Tongue (tissue), 2 donors: ENCODE results near the gene ST3GAL4. TPM values are rescaled to one million over a fixed set of nuclear protein-coding genes. Genes with fewer than 3 reads are reported as not detected.
"Not testable (repeated sequence)": the region's sequence is repeated elsewhere in the genome, so short reads cannot be mapped to it uniquely, and the experiment has no call there.

ENCODE experiments used
- DNase-seq: peaks from one replicate; pipeline ENCODE4 v3.0.0-alpha.2; 2015
- total RNA-seq: library from RNA; depleted of rRNA; stranded (reverse); fragments of >200 nt; gene quantifications from one replicate; pipeline ENCODE4 v1.2.3, GENCODE V29; 2014

The ST3GAL4 gene
- total RNA-seq, 1 donor from 2014 or later, result 30.9 TPM

DNA sequence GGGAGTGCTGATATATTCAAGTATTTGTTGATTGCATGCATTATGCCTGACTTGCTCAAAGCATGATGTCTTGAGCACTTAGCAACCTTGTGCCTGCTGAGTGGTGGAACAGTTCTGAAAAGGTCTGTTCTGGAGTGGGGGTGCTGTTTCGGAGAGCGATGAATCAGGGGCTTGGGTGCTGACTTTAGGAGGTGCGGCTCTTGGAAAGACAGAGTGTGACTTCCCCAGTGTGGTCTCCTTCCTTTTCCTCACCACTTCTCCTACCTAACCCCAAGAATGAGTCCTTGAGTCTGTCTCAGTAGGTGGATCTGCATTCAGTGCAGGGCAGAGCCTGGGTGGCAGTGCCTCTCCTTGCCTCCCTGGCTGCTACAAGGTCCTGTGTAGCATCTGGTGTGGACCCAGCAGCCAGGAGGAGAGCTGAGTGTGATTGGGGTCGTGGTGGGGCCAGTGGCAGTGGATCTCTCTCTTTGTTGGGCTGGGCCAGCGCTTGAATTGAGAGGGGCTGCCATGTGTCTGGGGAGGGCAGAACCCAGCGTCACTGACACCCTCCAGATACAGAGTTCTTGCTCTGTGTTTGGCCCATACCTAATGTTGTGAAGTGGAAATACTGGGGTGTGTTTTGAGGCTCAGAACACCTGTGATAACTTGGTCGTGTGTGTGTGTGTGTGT is 35.9 kb downstream of the ST3GAL4 start:
- DNase-seq, result no peak

DNA sequence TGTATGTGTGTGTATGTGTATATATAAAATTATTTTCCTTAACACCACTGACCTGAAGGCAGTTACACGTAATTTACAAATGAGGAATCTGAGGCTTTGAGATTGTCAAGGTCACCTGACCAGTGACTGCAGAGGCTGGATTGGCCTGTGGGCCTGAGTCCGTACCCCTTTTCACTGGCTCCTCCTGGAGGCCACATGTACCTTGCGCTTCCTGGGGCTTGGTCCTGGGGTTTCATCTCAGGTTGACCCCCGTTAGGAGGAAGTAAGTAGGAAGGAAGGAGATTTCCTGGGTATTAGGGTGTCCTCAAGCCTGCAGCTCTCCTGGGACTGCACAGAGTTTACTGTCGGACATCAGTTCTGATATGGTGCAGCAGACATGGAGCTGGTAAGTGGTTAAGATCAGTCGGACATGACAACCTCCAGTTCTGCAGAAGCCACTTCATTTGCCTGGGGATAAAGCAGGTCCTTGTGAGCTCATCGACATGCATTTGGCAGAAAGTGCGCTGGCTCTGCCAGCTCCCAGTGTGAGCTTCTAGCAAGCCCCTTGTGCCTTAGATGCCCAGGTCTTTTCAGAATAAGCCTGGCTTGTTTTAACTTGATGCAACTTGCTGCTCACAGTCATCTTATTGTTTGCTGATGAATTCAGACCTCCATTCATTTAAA is 36.6 kb downstream of the ST3GAL4 start:
- DNase-seq, result peak; percentile 66

DNA sequence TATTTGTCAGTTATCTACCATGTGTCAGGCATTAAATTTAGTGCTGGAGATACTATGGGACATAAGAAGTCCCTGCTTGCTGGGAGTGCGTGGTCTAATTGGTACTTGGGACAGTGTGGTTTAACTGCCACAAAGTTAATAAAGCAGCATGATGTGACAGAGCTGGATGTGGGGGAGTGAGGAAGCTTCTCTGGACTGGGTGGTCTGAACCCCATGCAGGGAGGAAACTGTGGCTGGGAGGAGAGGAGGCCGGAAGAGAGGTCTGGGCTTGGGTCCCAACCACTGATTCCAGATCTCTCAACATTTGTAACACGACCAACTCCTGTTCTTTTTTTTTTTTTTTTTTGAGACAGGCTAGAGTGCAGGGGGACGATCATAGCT is 37.1 kb downstream of the ST3GAL4 start:
- DNase-seq, result no peak

DNA sequence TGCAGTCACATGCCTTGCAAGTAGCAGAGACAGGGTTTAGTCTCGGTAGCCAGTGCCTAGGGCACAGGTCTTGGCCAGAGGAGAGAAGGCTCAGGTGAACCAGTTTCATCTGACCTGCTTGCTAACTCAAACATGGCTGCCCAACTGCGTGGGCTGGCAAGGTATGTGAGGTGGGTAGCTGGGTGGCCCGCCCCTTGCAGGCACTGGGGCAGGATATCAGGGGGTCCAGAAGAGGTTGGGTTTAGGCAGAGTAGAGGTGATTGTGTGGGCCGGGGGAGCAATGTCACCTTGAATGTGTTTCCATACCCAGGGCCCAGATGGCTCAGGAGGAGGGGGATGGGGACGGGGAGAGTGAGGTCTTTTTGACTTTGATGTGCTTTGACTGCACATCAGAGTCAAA is 37.7 kb downstream of the ST3GAL4 start:
- no peak for DNase-seq

DNA sequence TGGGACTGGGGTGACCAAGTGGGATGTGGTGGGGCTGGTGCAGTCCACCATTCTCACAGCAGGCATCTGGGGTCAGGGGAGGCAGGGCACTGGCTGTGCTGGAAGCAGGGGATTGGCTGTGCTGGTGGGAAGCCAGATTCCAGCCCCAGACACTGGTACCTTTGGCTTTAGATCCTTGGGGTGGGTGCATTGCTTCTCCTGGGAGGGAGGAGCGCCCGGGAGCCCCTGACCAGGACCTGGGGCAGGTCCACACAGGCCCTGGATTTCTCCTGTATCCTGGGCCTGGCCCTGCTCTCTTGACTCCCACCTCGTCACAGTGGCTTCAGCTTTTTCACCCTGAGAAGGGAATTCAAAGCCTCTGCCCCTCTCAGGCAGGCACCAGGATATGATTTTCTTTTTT is 38.5 kb downstream of the ST3GAL4 start:
- DNase-seq, result no peak

DNA sequence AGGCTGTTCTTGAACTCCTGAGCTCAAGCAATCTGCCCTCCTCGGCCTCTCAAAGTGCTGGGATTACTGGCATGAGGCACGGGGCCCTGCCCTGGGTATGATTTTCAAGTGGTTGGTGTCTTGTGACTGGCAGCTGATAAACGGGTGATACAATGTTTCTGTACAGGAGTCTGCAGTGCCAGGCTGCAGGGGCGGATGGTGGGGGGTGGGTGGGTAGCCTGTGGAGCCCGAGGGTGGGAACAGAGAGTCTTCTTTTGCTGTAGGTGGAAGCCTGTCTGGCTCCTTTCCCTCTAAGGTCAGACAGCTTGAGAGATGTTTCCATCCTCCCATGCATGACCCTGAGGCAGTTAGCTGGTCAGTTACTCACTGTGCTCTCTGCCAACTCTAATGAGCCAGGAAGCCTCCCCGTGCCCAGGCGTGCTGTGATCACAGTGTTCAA is 39.2 kb downstream of the ST3GAL4 start:
- not testable (repeated sequence) for DNase-seq

DNA sequence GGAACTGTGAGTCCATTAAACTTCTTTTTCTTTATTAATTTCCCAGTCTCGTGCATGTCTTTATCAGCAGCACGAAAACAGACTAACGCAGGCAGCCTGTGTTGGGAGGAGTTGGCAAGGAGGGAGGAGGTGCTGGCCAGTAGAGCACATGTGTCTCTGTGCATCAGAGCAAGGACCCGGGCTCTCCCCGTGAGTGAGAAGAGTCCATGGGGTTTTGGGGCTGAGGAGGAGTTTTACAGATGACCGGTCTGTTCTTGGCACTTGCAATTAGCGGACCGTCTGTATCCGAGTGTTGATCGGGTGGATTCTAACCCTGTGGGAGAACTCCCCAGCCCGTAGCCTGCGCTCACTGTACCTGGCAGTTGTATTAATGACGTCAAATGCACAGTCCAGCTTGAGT is 40.3 kb downstream of the ST3GAL4 start:
- DNase-seq, result not testable (repeated sequence)

DNA sequence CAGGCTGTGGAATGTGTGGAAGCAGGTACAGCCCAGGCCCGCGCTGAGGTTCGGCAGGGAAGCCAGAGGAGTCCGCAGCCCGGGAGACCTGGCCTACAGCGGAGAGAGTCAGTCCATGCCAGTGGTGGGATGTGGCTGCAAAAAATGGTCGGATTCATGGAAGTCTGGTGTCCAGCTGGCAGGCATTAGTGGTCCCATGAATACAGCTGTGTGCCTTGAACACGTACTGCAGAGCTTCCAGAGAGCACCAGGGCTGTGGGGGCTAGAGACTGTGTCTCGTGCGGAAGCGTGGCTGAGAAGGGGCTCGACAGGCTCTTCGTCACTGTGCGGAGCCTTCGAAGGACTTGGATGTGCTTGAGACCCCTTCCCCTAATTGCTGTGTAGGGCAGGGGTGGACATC is 40.8 kb downstream of the ST3GAL4 start:
- not testable (repeated sequence) for DNase-seq

DNA sequence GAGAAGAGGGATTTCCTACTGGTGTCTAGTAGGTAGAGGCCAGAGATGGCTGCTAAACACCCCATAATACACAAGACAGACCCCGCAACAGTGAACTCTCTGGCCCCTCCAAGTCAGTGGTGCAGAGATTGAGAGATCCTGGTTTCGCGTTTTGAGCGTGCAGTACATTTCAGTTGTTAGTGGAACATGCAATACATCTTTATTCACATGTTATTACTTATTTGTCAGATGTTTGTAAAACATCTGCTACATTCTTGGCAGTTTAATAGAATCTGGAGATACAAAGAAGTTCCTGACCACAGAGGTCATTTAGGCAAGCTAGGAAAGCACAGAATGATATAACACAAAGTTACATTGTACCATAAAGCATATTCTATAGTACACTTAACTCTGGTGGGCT is 41.5 kb downstream of the ST3GAL4 start:
- DNase-seq, result no peak

DNA sequence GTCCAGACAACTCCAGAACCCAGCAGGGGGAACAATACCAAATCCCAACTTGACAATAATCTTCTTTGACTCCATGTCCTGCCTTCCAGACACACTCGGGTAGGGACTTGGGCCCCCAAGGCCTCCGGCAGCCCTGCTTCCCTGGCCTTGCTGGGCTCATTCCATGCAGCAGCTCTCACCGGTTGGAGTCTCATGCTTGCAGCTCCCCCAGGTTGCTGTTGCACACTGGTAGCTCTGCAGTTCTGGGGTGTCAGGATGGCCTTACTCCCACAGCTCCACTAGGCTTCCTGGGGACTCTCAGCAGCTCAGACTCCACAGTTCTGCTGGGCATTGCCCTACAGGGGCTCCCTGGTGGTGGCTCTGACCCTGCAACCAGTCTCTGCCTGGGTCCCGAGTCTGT is 42.8 kb downstream of the ST3GAL4 start:
- no peak for DNase-seq

DNA sequence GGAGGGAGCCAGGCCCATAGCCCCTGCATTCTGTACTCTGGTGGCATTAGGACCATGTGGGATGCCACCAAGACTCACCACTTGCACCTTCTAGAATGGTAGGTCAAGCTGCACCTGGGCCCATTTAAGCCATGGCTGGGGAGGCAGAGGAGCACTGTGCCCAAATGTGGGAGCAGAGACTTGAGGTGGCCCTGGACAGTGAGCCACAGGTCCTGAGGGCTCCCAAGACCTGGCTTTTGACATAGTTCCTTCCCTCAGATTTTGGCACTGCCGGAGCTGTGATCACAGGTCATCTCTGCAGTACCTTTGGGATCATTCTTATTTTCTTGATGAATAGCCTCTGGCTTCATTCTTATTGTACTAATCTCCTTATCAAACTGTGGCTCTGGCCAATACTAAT is 43.2 kb downstream of the ST3GAL4 start:
- no peak for DNase-seq

DNA sequence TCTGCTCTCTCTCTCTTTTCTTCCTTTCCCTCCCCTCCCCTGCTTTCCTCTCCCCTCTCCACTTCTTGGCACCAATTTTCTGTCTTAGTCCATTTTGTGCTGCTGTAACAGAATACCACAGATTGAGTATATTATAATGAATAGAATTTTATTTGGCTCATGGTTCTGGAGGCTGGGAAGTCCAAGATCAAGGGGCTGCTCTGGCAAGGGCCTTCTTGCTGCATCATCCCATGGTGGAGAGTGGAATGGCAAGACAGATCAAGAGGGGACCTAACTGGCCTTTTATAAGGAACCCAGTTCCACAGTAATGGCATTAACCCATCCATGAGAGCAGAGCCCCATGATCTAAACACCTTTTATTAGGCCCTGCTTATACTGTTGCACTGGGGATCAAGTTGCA is 44.5 kb downstream of the ST3GAL4 start:
- DNase-seq, result no peak

DNA sequence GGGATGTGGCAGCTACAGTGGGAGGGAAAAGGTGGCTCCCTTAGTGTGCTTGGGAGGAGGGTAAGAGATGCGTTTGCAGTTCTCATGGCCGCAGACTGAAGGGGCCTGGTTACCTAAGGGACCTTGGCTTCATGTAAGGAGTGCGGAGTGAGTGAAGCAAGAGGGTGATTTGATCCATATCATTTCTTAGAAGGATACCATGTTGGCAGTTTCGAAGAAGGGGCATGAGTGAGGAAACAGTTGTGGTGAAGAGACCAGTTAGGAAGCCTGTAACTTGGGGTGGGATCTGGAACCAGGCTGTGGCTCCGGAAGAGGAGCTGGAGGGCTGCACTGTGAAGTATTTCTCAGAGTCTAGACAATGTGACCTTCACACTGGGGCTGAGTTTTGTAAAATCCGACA is 45.0 kb downstream of the ST3GAL4 start:
- no peak for DNase-seq

DNA sequence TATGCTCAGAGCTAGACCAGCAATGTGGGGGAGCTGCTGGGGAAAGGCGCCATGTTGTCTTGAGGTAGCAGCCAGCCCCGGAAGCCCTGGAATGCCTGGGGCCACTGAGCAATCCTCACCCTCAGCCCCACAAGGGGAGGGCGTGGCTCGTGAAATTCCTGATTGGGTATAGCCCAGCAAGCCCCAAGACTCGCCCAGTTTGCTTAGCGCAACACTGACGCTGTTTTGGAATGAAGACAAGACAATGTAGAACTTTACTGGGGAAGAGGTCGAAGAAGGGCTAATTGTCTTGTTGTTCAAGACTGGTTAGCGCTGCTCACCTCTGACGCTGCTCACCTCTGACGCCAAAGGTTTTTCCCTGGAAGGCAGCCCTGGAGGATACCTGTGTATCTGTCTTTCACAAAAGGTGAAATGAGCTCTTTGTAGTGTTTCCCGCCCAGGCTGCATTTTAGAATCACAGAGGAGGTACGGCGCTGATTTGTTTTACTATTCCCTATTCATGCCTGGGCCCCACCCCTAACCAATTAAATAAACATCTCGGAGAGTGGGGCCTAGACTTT is 47.6 kb downstream of the ST3GAL4 start:
- DNase-seq, result peak; percentile 31

DNA sequence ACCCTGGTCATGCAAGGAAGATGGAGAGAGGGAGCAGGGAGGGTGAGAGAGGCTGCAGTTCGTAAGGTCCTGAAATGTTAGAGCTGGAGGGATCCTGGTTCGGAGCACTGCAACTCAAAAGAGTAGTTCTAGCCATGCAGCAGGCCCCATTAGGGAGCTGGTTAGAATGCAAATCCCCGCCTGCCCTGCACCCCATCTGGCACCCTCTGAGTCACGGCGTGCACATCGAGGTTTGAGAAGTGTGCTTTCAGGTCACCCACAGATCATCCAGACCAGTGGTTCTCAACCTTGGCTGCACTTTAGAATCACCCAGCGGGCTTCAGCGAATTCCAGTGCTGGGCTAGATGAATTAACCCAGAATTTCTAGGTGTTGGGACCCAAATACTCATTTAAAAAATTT is 48.2 kb downstream of the ST3GAL4 start:
- no peak for DNase-seq

DNA sequence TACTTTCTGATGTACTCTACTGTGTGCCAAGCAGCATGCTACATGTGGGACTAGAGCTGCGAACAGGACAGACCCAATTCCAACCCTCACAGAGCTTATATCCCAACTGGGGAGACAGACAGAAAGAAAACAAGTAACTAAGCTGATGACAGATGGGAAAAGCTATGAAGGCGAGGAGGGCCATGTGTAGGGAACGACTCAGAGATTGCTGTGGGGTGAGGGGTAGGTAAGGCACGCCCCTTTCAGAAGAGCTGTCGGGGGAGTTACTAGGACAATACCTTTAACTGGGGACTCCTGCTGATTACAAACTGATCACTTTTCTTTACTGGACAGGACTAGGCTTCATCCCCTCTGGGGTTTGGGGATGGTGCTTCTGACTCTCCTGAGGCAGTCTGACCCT is 48.9 kb downstream of the ST3GAL4 start:
- DNase-seq, result no peak

DNA sequence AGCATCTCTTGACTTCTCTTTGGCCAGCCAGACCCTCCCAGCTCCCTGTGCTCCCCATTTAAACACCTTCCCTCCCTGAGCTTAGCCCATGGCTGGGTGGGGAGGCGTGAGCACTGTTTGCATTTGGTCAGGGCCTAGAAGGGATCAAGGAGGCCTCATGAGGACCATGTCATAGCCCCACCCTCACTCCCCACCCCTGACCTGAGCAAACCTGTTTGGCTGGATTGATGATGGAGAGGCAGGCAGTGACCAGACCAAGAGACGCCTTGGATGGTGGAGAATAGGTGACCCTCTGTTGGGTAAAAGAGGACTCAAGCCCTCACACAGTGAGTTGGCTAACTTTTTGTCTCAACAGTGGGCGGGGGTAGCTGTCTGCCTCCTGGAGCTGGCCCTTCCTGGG is 49.9 kb downstream of the ST3GAL4 start:
- no peak for DNase-seq

DNA sequence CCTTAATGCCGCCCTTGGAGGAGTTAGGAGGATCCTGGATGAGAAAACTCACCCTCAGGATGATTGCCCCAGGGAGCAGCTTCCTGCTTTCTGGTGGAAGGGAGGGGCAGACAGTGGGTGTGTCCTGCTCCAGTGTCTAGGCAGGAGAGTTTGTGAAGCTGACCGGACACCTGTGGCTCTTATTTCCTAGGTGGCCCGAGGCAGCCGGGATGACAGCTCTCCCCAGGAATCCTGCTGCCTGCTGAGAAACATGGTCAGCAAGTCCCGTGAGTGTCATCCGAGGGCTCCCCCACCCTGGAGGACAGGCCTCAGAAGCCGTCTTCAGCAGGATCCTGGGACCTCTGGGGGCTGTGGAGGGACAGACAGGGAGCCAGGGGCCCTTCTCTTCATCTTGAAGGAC is 50.4 kb downstream of the ST3GAL4 start:
- DNase-seq, result no peak

DNA sequence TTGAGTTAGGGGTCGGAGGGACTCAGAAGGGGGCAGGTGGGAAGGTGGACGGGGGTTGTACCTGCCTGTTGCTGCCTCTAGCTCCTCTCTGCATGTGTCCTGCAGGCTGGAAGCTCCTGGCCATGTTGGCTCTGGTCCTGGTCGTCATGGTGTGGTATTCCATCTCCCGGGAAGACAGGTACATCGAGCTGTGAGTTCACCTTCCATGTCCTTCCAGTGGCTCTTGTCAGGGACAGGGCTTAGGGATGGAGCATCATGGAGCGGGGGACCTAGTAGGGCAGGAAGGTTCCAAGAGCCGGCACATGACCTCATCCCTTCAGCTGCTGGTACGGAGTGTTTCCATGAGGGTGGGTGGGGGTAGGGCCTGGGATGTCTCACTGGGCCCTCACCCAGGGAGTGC is 50.9 kb downstream of the ST3GAL4 start:
- no peak for DNase-seq

DNA sequence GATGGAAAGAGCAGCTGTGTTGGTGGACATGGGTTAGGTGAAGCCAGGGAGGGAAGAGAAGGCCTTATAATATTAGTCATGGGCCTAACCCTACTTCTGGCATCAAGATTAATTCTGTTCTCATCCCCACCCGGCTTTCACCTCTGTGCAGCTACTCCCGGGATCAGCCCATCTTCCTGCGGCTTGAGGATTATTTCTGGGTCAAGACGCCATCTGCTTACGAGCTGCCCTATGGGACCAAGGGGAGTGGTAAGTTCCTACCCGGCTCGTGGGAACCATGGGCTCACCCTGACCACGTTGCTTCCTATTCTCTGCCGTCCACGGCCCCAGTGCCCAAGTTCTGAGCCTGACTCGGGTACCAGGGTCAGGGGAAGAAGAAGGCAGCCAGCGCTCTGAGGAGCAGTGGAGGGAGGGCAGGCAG is 51.6 kb downstream of the ST3GAL4 start:
- DNase-seq, result peak; percentile 75

DNA sequence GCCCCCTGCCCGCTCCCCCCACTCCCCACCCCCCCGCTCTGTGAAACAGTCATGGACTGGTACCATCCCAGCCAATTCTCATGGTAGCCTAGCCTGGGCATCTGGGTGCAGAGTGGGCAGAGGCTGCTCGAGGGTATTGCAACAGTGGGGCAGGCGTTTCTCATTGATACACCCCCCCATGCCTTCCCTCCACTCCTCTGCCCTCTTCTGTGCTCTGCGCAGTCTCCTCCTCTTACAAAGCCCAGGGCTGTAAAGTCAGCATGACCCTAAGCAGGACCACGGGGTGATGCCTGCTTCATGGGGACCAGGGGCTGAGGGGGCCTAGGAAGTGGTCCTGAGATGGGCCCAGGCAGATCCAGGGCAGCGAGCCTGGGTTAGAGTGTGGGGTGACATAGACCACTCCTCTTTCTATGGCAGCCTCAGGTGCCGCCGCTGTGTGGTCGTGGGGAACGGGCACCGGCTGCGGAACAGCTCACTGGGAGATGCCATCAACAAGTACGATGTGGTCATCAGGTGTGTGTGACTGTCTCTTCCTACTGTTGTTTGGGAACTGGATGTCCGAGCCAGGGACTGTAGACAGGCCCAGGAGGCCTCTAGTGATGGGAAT is 52.3 kb downstream of the ST3GAL4 start:
- no peak for DNase-seq

DNA sequence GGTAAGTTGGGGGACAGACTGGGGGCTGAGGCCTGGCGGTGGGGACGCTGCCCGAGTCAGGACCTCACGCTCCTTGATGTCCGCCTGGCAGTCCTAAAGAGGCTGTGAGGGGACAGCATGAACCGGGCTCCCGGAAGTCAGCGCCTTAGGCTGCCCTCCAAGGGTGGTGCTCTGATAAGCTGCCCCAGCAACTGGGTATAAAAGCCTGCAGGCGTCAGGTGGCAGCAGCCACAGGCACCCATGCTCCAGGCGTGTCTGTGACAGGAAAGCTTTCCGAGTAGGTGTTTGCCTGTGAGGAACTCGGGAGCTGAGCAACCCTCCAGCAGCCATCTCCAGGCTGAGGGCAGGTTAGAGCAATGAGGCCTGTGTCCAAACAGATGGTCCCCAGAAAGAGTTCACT is 53.0 kb downstream of the ST3GAL4 start:
- DNase-seq, result no peak

DNA sequence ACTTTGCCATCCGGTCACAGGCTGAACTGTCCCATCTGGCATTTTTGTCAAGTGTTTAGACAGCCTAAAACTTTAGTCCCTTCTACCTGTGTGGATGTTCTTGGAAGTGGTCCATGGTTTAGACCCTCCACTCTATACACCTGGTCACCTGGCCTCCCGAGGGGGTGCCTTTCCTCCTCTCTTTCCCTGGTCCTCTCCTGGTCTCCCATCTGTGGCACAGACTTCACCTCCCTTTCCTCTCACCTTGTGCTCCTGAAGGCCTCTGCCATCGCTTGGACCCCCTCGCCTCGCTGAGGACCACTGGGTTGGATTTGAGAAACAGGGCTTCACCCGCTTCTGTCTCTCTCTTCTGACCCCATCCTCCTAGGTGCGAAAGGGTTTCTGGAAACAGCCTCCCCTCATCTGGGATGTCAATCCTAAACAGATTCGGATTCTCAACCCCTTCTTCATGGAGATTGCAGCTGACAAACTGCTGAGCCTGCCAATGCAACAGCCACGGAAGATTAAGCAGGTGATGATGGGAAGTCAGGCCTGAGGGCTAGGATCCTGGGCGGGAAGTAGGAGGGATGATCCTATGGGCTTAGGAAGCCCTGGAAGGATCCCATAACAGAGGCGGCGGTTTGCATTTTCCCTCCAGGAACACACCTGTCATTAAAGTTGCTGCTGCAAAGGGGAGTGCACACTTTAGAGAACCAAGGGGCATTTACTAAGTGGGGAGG is 53.6 kb downstream of the ST3GAL4 start:
- peak; percentile 85 for DNase-seq
